HepG2 (cell line): ENCODE results near the gene SLC1A3. TPM values are rescaled to one million over a fixed set of nuclear protein-coding genes. Genes with fewer than 3 reads are reported as not detected.

ENCODE experiments used
- ATAC-seq: fragments of 200-7000 bp; cut with Tn5 transposase; 3 replicates; pipeline ENCODE4 v1.9.1; 2020; ENCODE audit warnings: mild to moderate bottlenecking, moderate library complexity
- BruUV-seq: library from RNA; stranded (reverse); fragments of 400-500 nt; replicated peaks from 2 replicates; lab custom pipeline; 2021; lab: Mats Ljungman, UMichigan
- CTCF ChIA-PET: fragments of 300-600 bp; formaldehyde crosslinking; extraction: SDS; loops from one replicate; lab custom pipeline; 2021; ENCODE audit warnings: low total read pairs, inconsistent platforms, low intra/inter-chr PET ratio; lab: Yijun Ruan, JAX
- POLR2A ChIA-PET: fragments of 350-600 bp; sonication (Branson Sonifier 250); formaldehyde crosslinking; loops from one replicate; lab custom pipeline; 2020; ENCODE audit warnings: antibody characterized with exemption, inconsistent platforms; lab: Yijun Ruan, JAX
- DNase-seq: peaks from one replicate; pipeline ENCODE4 v3.0.0-alpha.2; 2015; ENCODE audit warnings: low spot score
- FAIRE-seq: peaks from 3 replicates; lab custom pipeline; 2011; peaks lifted over from hg19 to GRCh38; lab: Jason Lieb, UNC
- H2AFZ ChIP-seq: one replicate; pipeline ENCODE4 v1.6.1; 2011; ENCODE audit warnings: low read length, inconsistent platforms
- H3K27ac ChIP-seq: fragments of 300-600 bp; 3 replicates; pipeline ENCODE4 v1.8.0; 2011; ENCODE audit warnings: mixed run types, mild to moderate bottlenecking, mixed read lengths, low read length, inconsistent platforms; ENCODE audit not compliant: insufficient read depth; ENCODE audit errors: extremely low read length
- H3K27me3 ChIP-seq, 2 experiments: fragments of 200-600 bp in 1 of 2; 2 replicates in 1 of 2; 3 replicates in 1 of 2; pipeline versions ENCODE4 v1.6.0 to v1.8.0; 2011; ENCODE audit warnings: low read length in 2 of 2, mild to moderate bottlenecking in 2 of 2, moderate library complexity in 2 of 2, inconsistent platforms in 1 of 2; ENCODE audit not compliant: insufficient read depth in 2 of 2, control insufficient read depth in 1 of 2
- H3K36me3 ChIP-seq, 2 experiments: fragments of 200-600 bp in 1 of 2; replicated peaks in 1 of 2; 2 replicates in 1 of 2; 3 replicates in 1 of 2; pipeline versions ENCODE4 v1.5.1 to v1.8.0; 2011; ENCODE audit warnings: low read length in 2 of 2, inconsistent platforms in 1 of 2; ENCODE audit not compliant: insufficient read depth in 2 of 2, control insufficient read depth in 1 of 2
- H3K4me1 ChIP-seq: 2 replicates; pipeline ENCODE4 v1.5.1; 2012; ENCODE audit warnings: low read length, inconsistent platforms; ENCODE audit not compliant: insufficient read depth
- H3K4me2 ChIP-seq: 2 replicates; pipeline ENCODE4 v1.6.0; 2011; ENCODE audit warnings: low read depth, low read length, inconsistent platforms
- H3K4me3 ChIP-seq, 3 experiments: fragments of 200-600 bp in 1 of 3; sonication (generic), shearing (Covaris generic) in 1 of 3; replicated peaks in 1 of 3; 2 replicates each; pipeline ENCODE4 v1.5.1; 2011 to 2016; ENCODE audit warnings: low read length in 3 of 3, inconsistent platforms in 2 of 3, low read depth in 2 of 3, mild to moderate bottlenecking in 2 of 3, control low read depth in 1 of 3, mixed read lengths in 1 of 3; ENCODE audit not compliant: insufficient read depth in 1 of 3
- H3K79me2 ChIP-seq: one replicate; pipeline ENCODE4 v1.6.1; 2011; ENCODE audit warnings: low read length, inconsistent platforms; ENCODE audit not compliant: insufficient read depth
- H3K9ac ChIP-seq: 2 replicates; pipeline ENCODE4 v1.6.0; 2011; ENCODE audit warnings: mild to moderate bottlenecking, low read depth, low read length, inconsistent platforms; ENCODE audit not compliant: insufficient read depth
- H3K9me3 ChIP-seq: 2 replicates; pipeline ENCODE4 v1.5.1; 2012; ENCODE audit warnings: mild to moderate bottlenecking, low read length
- H4K20me1 ChIP-seq: 2 replicates; pipeline ENCODE4 v1.6.0; 2011; ENCODE audit warnings: inconsistent platforms, mild to moderate bottlenecking, low read length, moderate library complexity; ENCODE audit not compliant: insufficient read depth
- ARHGAP35 ChIP-seq: sonication (generic); formaldehyde crosslinking; IDR thresholded peaks from 2 replicates; pipeline ENCODE4 v1.9.0; 2022; ENCODE audit warnings: mild to moderate bottlenecking, inconsistent platforms, moderate library complexity, missing genetic modification reagents, borderline replicate concordance
- ELF1 ChIP-seq: sonication (generic); formaldehyde crosslinking; IDR thresholded peaks from 2 replicates; pipeline ENCODE4 v1.4.0; 2020; ENCODE audit warnings: missing genetic modification reagents
- GPN1 ChIP-seq: sonication (generic); formaldehyde crosslinking; IDR thresholded peaks from 2 replicates; pipeline ENCODE4 v1.5.1; 2020; ENCODE audit warnings: missing genetic modification reagents, borderline replicate concordance
- KAT8 ChIP-seq: IDR thresholded peaks from 2 replicates; pipeline ENCODE4 v1.6.1; 2016; ENCODE audit warnings: missing genetic modification reagents, missing compliant biosample characterization
- MTA3 ChIP-seq: sonication (generic); formaldehyde crosslinking; IDR thresholded peaks from 2 replicates; pipeline ENCODE4 v1.4.0; 2020; ENCODE audit warnings: missing genetic modification reagents
- PRDM15 ChIP-seq: sonication (generic); formaldehyde crosslinking; IDR thresholded peaks from 2 replicates; pipeline ENCODE4 v1.4.0; 2020; ENCODE audit warnings: missing genetic modification reagents
- SUZ12 ChIP-seq: fragments of 150-350 bp; IDR thresholded peaks from 2 replicates; pipeline ENCODE4 v1.6.1; 2014; ENCODE audit warnings: low read depth, low read length
- ZFYVE20 ChIP-seq: sonication (generic); formaldehyde crosslinking; IDR thresholded peaks from 2 replicates; pipeline ENCODE4 v1.8.0; 2023; ENCODE audit warnings: low read depth, mild to moderate bottlenecking, moderate library complexity, missing genetic modification reagents, borderline replicate concordance
- ZNF275 ChIP-seq: sonication (generic); formaldehyde crosslinking; IDR thresholded peaks from 2 replicates; pipeline ENCODE4 v1.8.0; 2022; ENCODE audit warnings: missing genetic modification reagents, mild to moderate bottlenecking, inconsistent platforms, borderline replicate concordance
- ZNF30 ChIP-seq: sonication (generic); formaldehyde crosslinking; IDR thresholded peaks from 2 replicates; pipeline ENCODE4 v1.5.0; 2020; ENCODE audit warnings: mild to moderate bottlenecking, missing genetic modification reagents
- ZNF616 ChIP-seq: sonication (generic); formaldehyde crosslinking; IDR thresholded peaks from 2 replicates; pipeline ENCODE4 v1.5.0; 2020; ENCODE audit warnings: low read depth, mild to moderate bottlenecking, missing genetic modification reagents
- WGBS: methylation state at CpG from one replicate; pipeline ENCODE4 v1.1.6; 2017; ENCODE audit warnings: low lambda C conversion rate; 5-methylcytosine and 5-hydroxymethylcytosine counted together
- in situ Hi-C: cut with HindIII; loops from 2 replicates; pipeline ENCODE4 v1.10.0; 2017; ENCODE audit warnings: low pct_unique_long_range_greater_than_20kb; ENCODE audit not compliant: extremely low pct_ligation_motif_present
- intact Hi-C: fragments of 100-400 bp; cut with micrococcal nuclease; formaldehyde crosslinking; loops from one replicate; pipeline ENCODE4 v1.10.0; 2022; ENCODE audit not compliant: unreplicated experiment
- polyA plus RNA-seq, 8 experiments: library from polyadenylated mRNA; depleted of rRNA in 3 of 8; stranded (reverse) in 7 of 8; unstranded in 1 of 8; fragments of >200 nt; fragmentation: Illumina TruSeq in 4 of 8; extraction: Trizol in 4 of 8; gene quantifications; 2 replicates each; pipeline versions ENCODE4 v1.2.1 to v1.2.3, GENCODE V29; 2011 to 2016; ENCODE audit warnings: low read depth in 4 of 8, missing spikeins in 1 of 8, mixed read lengths in 1 of 8; ENCODE audit not compliant: insufficient read depth in 1 of 8
- total RNA-seq, 5 experiments: library from RNA; depleted of rRNA; stranded (reverse); fragments of >200 nt; fragmentation: Illumina TruSeq; extraction: Trizol; gene quantifications; 2 replicates each; pipeline ENCODE4 v1.2.3, GENCODE V29; 2016; ENCODE audit warnings: low read depth in 1 of 5

SLC1A3 gene
- total and polyA plus RNA-seq, 2 of the 13 experiments (the other 11 are each of a cell fraction or from before 2014, with no cell fraction given) = 0.09 TPM; not detected in 1

GRCh38 chr5:36558641-36559040 lies 47.8 kb upstream of the SLC1A3 start (continued):
- TF ChIP-seq PRDM15 (CRISPR knock-in tag) (no peak), MTA3 (no peak), GPN1 (CRISPR knock-in tag) (no peak)

GRCh38 chr5:36561601-36562000 lies 44.8 kb upstream of the SLC1A3 start:
- in situ Hi-C loops (no loop called here), intact Hi-C loops (no loop called here)
- Histone ChIP-seq H3K4me1 (no peaks in the 10 kb centered on the region), H3K27ac (no peak overlapping the region), H3K27me3 (peaks cover 0 to 3% of the 10 kb centered on the region in 2 experiments; a peak in 2 of 5 replicates), H3K4me2 (no peak overlapping the region), H3K4me3 (no peak overlapping the region), H4K20me1 (no peaks in the 10 kb centered on the region), H2AFZ (no peak overlapping the region), H3K9me3 (no peaks in the 10 kb centered on the region), H3K79me2 (no peaks in the 10 kb centered on the region), H3K36me3 (no peaks in the 10 kb centered on the region), H3K9ac (no peak overlapping the region)
- TF ChIP-seq ZNF275 (CRISPR knock-in tag) = no peak
- no peak for TF ChIP-seq ZFYVE20 (CRISPR knock-in tag)
- TF ChIP-seq ELF1 = no peak
- TF ChIP-seq SUZ12 = no peak
- TF ChIP-seq ZNF30 (CRISPR knock-in tag) = no peak
- no peak for TF ChIP-seq ZNF616 (CRISPR knock-in tag)
- no peak for TF ChIP-seq KAT8 (CRISPR knock-in tag)
- no peak for TF ChIP-seq ARHGAP35 (CRISPR knock-in tag)
- CTCF ChIA-PET = no interaction called here
- 20% methylated on average over 3 of the region's 3 CpGs for WGBS
- no TSS peak for BruUV-seq
- no peak for FAIRE-seq
- POLR2A ChIA-PET = no interaction called here
- DNase-seq = no peak
- no peak for ATAC-seq
